ENCODE results near the gene ITPR1.

DNA sequence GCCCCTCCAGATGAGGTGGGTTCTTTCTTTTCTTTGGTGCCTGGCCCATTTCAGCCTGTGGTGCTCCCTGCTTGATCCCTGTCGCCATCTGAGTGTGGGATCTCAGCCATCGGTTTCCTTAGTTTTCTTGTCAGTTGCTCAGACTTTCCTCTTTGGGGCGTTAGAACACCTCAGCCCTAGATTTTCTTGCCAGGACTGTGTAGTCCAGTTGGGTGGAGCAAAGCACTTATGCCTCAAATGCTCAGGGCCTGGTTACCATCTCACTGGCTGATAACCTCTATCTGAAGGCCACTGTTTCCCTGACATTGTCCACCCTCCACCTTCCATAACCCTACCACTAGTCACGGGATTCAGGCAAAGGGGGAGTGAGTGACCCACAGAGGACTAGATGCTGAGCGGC lies 277.4 kb downstream of the ITPR1 start:
- TF ChIP-seq ZNF274 (IDR thresholded peaks at IDR 0.05; ENCODE audit: low read depth, low read length) (no peak), YY1 (IDR thresholded peaks at IDR 0.05; ENCODE audit: insufficient read depth, insufficient read length) (no peak), SUZ12 (IDR thresholded peaks at IDR 0.05; ENCODE audit: extremely low read depth, insufficient read depth, insufficient read length) (no peak)
